H4 (cell line): Measurements from ENCODE around the gene RASGRP1. TPM values are rescaled to one million over a fixed set of nuclear protein-coding genes. Genes with fewer than 3 reads are reported as not detected.

Source experiments
- DNase-seq: peaks from one replicate; pipeline ENCODE4 v3.0.0-alpha.2; 2015; ENCODE audit warnings: low spot score
- total RNA-seq: library from RNA; depleted of rRNA; stranded (reverse); fragments of >200 nt; shearing (Covaris generic); gene quantifications from 2 replicates; pipeline ENCODE4 v1.2.3, GENCODE V29; 2014

RASGRP1 gene
- total RNA-seq, 1 experiment from 2014 or later, result 0.29 TPM

DNA sequence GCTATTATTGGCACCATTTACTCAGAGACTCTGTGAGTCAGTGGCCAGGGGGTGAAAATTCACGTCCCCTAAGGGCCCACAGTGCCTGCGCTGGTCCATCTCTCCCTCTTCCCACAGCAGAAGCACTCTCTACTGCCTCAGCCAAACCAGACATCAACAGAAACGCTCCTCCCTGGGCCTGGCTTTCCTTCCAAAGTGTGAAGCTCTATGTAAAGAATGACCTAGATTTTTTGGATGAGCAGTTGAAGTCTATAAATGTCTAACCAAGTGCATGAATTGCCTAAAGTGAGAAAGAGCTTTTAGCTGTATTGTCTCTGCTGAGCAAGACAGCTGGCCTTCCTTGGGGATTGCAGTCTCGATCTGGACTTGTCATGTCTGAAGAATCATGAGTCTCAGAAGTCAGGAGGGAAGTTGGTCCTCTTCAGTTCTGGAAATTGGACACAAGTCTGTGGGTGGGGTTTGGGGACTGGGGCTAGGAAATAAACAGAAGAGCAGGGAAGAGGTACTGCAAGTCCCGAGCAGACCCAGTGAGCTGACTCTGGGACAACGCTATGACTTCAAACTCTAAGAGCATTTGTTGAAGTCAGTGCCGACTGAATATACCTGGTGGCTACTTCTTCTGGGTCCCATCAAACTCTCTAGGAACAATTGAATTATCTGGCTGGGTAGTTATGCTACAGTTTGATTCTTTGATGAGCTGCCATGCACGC lies 29.0 kb downstream of the RASGRP1 start:
- no peak for DNase-seq

DNA sequence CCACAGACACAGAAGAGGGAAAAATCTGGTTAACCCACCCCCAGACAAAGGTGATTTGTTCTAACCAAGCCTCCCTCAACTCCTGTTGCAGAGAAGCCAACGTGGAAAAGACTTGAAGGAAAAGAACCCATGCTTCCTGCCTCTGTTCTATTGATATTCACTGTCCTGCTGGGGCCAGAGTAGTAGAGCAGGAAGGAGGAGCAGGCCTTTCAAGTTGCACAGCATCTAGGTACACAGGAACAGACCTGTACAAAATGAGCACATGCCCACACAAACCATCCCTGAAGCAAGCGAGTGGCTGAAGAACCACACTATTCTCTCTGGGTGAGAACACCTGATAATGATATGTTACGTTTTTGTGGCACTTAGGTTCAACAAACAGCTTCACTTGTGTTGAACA lies 29.9 kb downstream of the RASGRP1 start:
- no peak for DNase-seq

DNA sequence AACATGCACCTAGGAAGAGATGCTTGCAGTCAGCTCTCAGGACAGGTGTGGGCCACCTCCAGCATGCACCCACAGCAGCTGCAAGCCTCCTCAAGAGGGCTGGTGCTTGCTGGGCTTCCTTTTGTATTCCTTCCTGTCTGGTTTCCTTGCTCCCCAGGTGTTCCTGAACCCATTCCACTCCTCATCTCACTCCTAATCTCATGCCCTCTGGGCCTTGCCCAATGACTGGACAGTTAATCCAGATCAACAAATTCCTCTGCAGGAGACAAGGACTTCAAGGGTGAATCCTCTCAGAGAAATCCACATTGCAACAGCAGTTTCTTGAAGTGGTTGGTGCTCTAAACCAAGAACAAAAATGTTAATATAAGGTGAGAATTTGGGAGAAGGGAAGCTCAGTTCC lies 30.7 kb downstream of the RASGRP1 start:
- no peak for DNase-seq

DNA sequence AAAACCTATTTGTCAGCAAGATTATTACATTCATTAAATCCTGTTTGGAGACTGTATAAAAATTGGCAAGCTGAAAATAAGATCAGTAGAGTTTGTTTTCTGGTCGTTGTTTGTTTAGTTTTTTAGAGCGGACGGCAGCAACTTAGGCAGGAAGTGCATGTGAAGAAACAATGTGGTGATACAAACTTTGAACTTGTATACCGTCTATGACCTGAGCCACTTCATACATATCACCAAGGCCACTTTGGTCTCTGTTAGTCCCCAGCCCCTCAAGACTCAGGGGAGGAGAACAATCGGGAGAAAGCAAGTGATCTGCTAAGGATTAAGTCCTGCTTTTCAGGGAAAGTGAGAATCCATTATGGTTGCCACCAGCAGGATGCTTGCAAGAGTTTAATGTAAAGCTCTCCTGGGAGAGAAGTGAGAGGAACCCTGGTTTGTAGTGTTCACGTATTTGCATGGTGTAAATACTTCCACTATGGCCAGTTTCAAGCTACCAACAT lies 31.1 kb downstream of the RASGRP1 start:
- DNase-seq, result no peak

DNA sequence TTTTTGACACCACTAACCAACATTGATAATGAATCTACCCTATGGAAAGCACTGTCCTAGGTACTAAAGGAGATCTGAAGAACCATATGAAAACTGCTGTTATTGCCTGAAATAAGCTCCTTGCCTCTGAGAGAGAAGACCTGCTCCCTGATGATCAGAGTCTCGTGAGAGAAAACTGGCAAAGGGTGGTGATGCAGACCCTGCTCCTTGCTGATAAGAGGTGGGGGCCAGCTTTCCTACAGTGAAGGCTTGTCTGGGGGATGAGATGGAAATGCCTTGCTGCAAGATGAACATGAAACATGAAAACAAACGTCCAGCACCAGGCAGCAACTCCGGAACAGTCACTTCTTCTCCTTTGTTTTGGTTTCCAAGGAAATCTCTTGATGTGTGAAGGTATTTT lies 31.9 kb downstream of the RASGRP1 start:
- DNase-seq, result no peak

DNA sequence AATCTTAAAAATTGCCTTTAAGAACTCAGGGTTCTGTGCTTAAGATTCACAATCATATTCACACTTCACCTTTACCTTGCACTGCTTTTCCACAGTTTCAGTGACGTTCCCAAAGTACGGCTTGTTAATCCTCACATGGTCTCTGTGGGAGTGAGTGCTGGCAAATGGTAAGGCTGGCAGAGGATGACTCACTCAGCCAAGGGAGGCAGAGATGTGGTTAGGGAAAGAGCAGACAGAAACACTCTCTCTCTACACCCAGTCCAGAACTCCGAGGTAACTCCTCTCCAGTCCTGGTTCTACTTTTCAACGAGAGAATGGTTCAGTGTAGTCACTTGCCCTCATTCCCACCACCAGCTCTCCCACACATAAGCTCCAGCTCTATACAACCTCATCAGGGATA lies 33.1 kb downstream of the RASGRP1 start:
- DNase-seq, result peak; percentile 86

DNA sequence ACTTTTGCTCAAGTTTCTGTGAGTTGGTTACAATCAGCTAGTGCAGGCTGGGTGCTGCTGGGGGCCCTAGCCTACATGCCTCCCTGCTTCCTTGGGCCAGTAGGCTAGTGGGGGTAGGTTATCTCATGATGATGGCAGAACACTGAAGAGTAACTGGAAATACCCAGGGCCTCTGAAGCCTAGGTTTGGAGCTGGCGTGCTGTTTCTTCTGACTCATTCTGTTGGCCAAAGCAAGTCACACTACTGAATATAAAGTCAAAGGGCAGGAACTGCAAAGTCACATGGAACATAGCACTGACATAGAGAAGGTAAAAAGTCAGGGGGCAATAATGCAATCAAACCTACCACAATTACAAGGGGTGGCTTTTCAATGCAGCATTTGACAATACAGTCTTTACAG lies 34.5 kb downstream of the RASGRP1 start:
- DNase-seq, result no peak

DNA sequence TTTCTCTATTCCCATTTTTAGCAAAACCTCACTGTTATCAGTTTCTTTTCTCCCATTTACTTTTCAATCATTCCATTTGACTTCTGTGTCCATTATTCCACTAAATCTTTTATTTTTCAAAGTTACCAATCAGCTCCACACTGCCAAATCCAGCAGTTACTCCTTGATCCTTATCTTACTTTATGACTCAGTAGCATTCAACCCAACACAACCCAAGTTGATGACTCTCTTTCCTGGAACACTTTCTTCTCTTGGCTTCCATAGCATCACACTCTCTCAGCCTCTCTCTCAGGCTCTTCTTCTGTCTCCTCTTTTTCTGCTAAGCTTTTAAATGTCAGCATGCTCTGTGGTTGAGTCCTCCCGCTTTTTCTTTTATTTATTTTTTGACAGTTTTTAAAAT lies 36.3 kb downstream of the RASGRP1 start:
- no peak for DNase-seq

DNA sequence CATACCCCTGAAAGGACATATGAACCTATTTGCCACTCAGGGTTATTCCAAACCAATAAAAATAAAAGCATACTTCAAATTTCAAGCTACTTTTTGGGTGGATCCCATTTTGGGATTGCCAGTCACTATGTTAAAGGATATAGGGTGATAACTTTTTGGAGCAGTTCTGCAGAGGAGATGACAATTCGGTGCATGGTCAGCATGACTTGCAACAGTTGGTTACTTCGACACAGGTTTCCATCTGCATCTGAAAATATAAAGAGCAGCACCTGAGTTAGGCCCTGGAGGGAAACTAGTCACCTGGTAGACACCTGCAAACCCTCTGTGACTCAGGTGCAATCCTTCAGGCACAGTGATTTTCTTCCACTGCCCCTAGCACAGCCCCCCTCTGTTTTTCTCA lies 38.5 kb downstream of the RASGRP1 start:
- no peak for DNase-seq

DNA sequence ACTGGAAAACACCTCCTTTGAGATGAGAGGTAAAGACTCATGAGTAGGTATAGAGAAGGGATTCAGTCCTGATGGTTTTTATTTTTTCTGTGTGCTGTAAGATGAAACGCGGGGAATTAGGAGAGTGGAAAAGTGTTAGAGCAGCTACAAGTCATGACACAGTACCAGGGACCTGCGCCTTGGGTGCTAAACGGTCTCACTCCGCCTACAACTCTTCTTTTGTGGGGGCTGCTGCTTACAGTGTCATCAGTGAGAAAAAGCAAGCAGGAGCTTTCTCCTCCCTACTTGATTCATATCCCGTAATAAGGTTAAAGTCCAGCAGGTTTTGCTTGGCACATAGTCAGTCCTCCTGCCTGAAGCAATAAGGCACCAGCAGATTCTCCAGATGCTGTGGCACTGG lies 39.1 kb downstream of the RASGRP1 start:
- no peak for DNase-seq

DNA sequence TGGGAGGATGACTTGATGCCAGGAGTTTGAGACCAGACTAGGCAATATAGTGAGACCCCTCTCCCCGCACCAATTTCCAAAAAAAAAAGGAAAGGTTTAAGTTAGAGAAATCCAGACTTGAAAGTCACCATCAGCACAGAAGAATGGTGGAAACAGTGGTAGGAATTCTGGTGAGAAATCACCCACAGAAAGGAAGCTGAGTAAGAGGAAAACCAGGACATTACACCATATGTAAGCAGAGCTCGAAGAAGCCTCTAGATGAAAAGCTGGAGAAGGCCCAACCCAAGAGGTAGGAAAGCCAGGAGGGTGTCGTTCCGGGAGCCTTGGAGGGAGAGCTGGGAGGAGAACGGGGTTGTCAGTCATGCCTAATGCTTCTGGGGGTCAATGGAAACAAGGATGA lies 40.5 kb downstream of the RASGRP1 start:
- DNase-seq, result no peak

DNA sequence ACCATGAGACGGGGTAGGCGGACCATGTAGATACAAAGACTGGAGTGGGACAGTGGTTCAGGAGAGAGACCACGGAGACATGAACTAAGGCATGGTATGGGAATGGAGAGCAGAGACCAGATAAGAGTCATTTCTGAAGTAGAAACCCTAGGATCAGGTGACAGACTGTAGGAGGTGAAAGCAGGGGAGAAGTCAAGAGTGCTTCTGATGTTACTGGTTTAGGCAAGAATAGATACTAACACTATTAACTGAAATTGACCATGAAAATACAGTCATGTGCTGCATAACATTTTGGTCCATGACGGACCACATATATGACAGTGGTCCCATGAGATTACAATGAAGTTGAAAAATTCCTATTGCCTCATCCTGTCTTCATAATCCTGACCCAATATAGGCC lies 41.7 kb downstream of the RASGRP1 start:
- no peak for DNase-seq

DNA sequence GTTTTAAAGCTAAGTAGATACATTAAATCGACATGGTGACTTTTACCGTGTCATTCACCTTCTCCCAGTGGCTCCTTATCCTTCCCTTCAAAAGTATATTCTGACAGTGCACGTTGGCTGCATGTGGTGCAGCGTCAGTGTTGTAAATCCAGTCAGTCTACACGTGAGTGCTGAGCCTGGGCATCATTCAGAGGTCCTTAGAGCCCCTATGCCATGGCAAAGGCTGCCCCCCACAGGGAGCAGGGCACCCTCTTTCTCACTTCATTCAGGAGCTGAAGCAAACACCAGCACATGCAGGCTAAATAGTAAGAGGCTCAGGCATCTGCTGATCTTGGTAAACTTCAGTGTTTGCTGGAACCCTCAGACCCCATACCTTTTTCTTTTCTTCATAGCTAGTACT lies 43.3 kb downstream of the RASGRP1 start:
- no peak for DNase-seq

DNA sequence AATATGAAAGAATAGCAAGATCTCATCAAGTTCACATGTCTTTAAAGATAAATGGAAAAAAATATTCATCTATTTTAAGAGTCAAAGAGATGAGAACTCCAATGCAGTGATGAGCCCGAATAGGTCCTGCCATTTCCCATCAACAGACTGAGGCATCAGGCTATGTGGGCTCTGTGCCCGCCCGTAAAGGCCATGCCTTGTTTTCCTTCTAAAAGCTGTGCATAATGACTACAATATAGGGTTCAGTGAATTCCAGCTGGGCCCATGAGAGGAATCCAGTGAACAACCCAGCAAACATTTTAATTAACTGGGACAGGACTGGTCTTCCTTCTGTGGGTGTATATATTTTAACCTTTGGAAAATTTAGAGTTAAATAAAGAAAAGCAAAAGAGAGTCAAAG lies 44.6 kb downstream of the RASGRP1 start:
- no peak for DNase-seq

DNA sequence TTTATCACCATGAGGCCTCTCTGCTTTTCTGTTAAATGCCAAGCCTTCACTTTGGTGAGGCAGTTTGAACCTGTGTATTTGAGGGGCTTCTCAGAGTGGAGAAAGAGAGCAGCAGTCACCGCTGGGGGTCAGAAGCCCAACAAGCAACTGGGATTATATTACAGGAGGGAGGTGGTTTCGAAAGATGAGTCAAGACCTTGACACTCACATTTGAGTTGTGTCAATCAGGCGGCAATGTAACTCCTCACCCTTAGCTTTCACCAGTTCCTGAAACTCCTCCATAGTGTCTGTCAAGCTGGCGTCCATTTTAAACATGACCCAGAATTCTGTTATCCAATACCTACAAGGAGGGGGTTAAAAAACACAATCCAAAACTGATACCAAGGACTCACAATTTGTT lies 46.5 kb downstream of the RASGRP1 start:
- DNase-seq, result no peak

DNA sequence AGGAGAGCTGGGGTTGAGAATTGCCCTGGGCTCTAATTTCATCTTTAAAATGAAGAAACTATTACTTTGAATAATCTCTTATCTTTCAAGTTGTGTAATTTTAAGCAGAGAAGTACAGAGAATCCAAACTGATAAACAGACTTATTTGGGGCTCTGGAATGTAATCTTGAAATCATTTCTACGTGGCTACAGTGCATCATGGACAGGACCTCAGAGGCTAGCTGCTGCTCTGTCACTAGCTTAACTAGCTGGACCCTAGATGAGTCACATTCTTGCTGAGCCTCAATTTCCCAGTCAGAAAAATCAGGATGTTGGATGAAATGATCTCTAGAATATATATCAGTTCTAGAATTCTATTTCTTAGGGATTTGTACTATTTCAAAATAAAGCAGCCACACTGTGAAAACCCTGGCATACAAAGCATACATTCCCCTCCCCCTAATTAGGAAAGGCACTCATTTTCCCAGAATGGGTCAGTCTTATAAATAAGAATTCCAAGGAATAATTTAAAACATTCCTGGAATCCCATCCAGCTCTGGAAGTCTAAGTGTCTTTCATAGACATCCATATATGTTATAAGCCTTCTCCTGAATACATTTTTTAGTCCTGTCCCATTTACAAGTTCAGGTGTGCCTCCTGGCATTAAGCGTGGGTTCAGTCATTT lies 47.2 kb downstream of the RASGRP1 start:
- no peak for DNase-seq

DNA sequence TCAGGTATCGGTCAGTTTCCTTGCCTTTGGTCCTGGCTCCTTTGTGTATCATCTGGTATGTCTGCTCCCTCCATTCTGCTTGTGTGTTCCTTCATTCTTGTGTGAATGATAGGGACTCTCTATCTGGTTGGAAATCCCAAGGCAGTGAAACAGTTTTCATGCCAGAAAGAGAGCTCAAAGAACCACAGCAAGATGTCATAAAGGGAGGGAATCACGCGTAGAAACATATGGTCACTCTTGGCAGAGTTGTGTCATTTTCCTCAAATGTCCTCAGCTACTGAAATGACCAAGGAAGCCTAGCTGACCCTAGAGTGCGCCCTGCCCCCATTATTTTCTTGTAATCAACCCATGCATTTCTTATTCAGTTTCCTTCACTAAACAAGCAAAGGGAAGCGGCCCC lies 48.0 kb downstream of the RASGRP1 start:
- DNase-seq, result no peak

DNA sequence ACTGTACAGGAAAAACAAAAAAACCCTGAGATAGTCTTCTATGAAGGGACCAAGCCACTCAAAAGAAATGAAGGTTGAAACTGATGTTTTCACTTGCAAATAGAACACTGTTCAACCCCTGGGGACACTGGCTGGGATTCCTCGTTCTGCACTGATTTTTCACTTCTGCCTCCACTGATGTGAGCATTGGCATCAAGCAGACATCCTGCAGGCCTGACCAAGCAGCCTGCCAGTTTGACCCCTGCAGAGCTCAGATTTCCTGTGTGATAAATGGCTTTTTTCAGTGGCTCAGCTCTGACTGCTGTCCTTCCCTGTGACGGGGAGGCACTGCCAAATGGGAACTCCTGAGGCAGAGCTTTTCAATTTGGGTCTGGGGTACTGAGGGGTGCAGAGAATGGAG lies 50.0 kb downstream of the RASGRP1 start:
- DNase-seq, result no peak

DNA sequence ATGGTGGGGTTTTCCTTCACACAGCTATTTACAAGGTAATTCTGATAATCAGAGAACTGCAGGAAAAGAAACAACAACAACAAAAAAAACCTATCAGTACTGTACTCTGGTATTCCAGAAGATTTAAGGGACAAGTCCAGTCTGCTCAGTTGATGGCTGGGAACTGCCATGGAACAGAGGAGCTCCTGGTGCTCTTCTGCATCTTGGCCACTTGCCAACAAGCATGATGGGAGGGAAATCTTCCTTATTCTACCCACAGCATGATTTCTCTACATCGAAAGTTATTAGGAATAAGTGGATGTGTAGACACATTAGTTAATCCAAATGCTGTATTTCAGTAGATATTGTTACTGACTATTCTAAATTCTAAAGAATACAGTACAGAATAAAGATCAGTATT lies 51.7 kb downstream of the RASGRP1 start:
- DNase-seq, result no peak

DNA sequence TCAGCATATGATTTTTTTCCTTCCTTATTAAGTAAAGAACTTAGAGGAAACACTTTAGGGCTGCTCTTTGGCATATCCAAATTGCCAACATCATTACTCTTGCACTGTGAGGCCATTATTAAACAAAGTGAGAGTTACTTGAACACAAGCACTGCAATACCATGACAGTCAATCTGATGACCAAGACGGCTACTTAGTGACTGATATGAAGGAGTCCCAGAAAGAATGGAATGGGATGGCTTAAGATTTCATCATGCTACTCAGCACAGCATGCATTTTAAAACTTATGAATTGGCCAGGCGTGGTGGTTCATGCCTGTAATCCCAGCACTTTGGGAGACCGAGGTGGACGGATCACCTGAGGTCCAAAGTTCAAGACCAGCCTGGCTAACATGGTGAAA lies 55.5 kb downstream of the RASGRP1 start:
- no peak for DNase-seq

DNA sequence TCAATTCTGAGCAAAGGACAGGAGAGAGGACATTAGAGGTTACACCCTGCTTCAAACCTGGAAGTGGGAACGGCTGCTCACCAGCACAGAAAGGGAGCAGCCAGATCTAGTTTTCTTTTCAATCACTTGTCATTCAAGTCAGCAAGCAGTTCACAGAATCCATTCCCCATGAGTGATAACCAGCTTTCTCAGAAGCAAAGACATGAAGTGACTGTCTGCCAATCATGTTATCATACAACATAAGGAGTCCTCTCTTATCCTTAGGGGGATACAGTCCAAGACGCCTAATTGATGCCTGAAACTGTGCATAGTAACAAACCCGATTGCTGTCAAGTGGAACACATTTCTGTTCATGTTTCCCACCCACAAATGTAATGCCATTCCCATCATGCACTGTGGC lies 56.0 kb downstream of the RASGRP1 start:
- no peak for DNase-seq

DNA sequence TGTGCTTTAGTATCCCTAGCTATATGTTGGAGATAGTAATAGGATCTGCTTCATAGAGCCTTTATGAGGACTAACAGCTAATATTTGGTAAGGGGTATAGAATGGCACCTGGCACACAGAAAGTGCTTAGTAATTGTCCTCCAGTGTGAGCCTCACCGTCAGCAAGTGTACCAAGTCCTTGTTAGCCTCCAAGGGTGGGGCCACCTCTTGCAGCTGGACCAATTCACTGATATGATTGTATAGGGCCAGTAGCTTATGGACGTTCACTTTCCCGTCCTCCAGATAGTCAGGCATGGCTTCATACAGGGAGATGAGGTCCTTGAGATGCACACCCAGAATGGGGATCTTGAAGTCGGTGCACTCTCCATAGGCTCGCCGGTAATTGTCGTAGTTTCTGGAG lies 57.0 kb downstream of the RASGRP1 start:
- no peak for DNase-seq

DNA sequence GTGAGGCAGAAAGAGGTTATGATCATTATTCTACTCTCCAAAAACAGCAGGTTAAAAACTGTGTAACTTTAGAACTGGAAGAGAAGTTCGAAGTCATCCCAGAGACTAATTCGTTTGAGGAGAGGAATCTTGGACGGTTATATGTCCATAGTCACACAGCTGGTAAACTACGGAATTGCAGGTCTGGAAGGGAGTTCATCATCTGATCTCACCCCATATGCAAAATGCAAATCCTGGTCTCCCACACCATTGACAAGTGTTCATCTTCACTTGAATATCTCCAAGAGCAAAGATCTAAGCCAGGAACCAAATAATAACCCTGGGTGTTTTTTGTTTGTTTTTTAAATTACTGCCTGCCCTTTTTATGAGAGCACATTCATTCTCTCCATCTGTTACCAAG lies 57.6 kb downstream of the RASGRP1 start:
- no peak for DNase-seq
